Mucosa of descending colon (tissue), 3 donors: ENCODE results near the gene MAPT. TPM values are rescaled to one million over a fixed set of nuclear protein-coding genes. Genes with fewer than 3 reads are reported as not detected.

Experiments
- ATAC-seq: fragments of 200-7000 bp; cut with Tn5 transposase; one replicate; pipeline ENCODE4 v1.9.1; 2020; ENCODE audit warnings: mild to moderate bottlenecking, moderate library complexity
- DNase-seq, 3 donors: peaks; one replicate each; pipeline ENCODE4 v3.0.0-alpha.2; 2020
- H3K36me3 ChIP-seq: fragments of 200-600 bp; one replicate; pipeline ENCODE4 v1.8.0; 2021; ENCODE audit warnings: low read depth, mild to moderate bottlenecking
- H3K4me1 ChIP-seq: fragments of 200-600 bp; one replicate; pipeline ENCODE4 v1.8.0; 2021; ENCODE audit warnings: low read depth, mild to moderate bottlenecking
- H3K4me3 ChIP-seq: fragments of 200-600 bp; one replicate; pipeline ENCODE4 v1.8.0; 2021; ENCODE audit warnings: mild to moderate bottlenecking
- H3K9me3 ChIP-seq: fragments of 200-600 bp; one replicate; pipeline ENCODE4 v1.8.0; 2021; ENCODE audit warnings: mild to moderate bottlenecking
- CTCF ChIP-seq: fragments of 200-600 bp; IDR thresholded peaks from one replicate; pipeline ENCODE4 v1.8.0; 2022; ENCODE audit warnings: antibody characterized with exemption, mild to moderate bottlenecking
- intact Hi-C, 2 donors: fragments of 100-400 bp; cut with DNase I in 1 of 2; cut with micrococcal nuclease in 1 of 2; formaldehyde crosslinking; loops; one replicate each; pipeline versions ENCODE4 v1.11.0 to v1.11.1; 2022; cut with DNase I, micrococcal nuclease
- total RNA-seq, 3 donors: library from RNA; stranded (reverse); fragmentation: NEBNext Ultra II Directional in 2 of 3; extraction: Animal tissue kit (Norgen Biotek cat#: 25700) in 2 of 3; gene quantifications; one replicate each; pipeline versions ENCODE4 v1.2.1 to v1.2.4, GENCODE V29; 2021 to 2023
- donor health status: DM: no; HTN: no; CAD: no; lungs with moderate emphysema.
- donor health status: DM: no; HTN: no; CAD: no.
- donor health status: DM: no; HTN: yes; CAD: no.

The MAPT gene
- total RNA-seq, 3 donors from 2014 or later = 0.72 to 61.5 (median 1.4) TPM

GRCh38 chr17:46039592-46040186, 145.3 kb downstream of the MAPT start:
- intact Hi-C loops = loop anchor here (5.0 to 10.0 kb wide), 2 partner anchors 155 to 173 kb away; partner anchors contain the start of gene KANSL1 (in 1 of the 2)
- Histone ChIP-seq H3K36me3 (peaks cover 13% of the 10 kb centered on the region), H3K9me3 (no peaks in the 10 kb centered on the region), H3K4me3 (no peak overlapping the region), H3K4me1 (peaks cover 22% of the 10 kb centered on the region)
- ATAC-seq (no peak), DNase-seq (no peak)
- no peak for TF ChIP-seq CTCF

- ATAC-seq = peak; percentile 76
- Histone ChIP-seq H3K4me1 (peaks cover 28% of the 10 kb centered on the region), H3K4me3 (no peak overlapping the region), H3K36me3 (peaks cover 13% of the 10 kb centered on the region), H3K9me3 (no peaks in the 10 kb centered on the region)
- intact Hi-C loops = loop anchor here (5.0 to 10.0 kb wide), 2 partner anchors 153 to 170 kb away; partner anchors contain the start of gene KANSL1 (in 1 of the 2)
- no peak for TF ChIP-seq CTCF
- DNase-seq = no peak
Observed at GRCh38 chr17:46042246-46042645, 147.9 kb downstream of the MAPT start.

GRCh38 chr17:46042925-46043324, 148.6 kb downstream of the MAPT start:
- no peak for TF ChIP-seq CTCF
- no peak for ATAC-seq
- Histone ChIP-seq H3K4me1 (peaks cover 28% of the 10 kb centered on the region), H3K36me3 (peaks cover 13% of the 10 kb centered on the region), H3K9me3 (no peaks in the 10 kb centered on the region), H3K4me3 (no peak overlapping the region)
- DNase-seq = no peak
- intact Hi-C loops = loop anchor here (5.0 to 10.0 kb wide), 2 partner anchors 152 to 169 kb away; partner anchors contain the start of gene KANSL1 (in 1 of the 2)

- Histone ChIP-seq H3K36me3 (peaks cover 7% of the 10 kb centered on the region), H3K4me3 (no peak overlapping the region), H3K4me1 (peaks cover 28% of the 10 kb centered on the region), H3K9me3 (no peaks in the 10 kb centered on the region)
- DNase-seq (no peak), ATAC-seq (no peak)
- no peak for TF ChIP-seq CTCF
- intact Hi-C loops = loop anchor here (5.0 to 10.0 kb wide), 2 partner anchors 151 to 169 kb away; partner anchors contain the start of gene KANSL1 (in 1 of the 2)
Observed at GRCh38 chr17:46043606-46044005, 149.3 kb downstream of the MAPT start.

- Histone ChIP-seq H3K36me3 (no peaks in the 10 kb centered on the region), H3K4me1 (peaks cover 28% of the 10 kb centered on the region), H3K9me3 (no peaks in the 10 kb centered on the region), H3K4me3 (no peak overlapping the region)
- TF ChIP-seq CTCF = peak; percentile 40
- DNase-seq (peak in 2 of 3 donors; percentile 49 to 95), ATAC-seq (peak; percentile 89)
- intact Hi-C loops = loop anchor here (5.0 to 10.0 kb wide), 2 partner anchors 150 to 168 kb away; partner anchors contain the start of gene KANSL1 (in 1 of the 2)
Observed at GRCh38 chr17:46044286-46044928, 150.1 kb downstream of the MAPT start.
